Activated CD8-positive, alpha-beta memory T cell treated with anti-CD3 and anti-CD28 coated beads for 1 hour (primary cell): ENCODE measurements around the gene PRAMEF18.
"Not testable (repeated sequence)": the region's sequence is repeated elsewhere in the genome, so short reads cannot be mapped to it uniquely, and the experiment has no call there.

Source experiments
- DNase-seq, 2 donors: peaks; one replicate each; pipeline ENCODE4 v3.0.0-alpha.2; 2020; ENCODE audit warnings: low read depth in 1 of 2; ENCODE audit errors: extremely low read depth in 1 of 2

PRAMEF18 gene

GRCh38 chr1:13225675-13226204, at the start of gene PRAMEF18:
TSS of gene PRAMEF18 (minus strand) at chr1:13226154. CDS start at chr1:13226106, 48 bp downstream.
- DNase-seq = not testable (repeated sequence)

DNA sequence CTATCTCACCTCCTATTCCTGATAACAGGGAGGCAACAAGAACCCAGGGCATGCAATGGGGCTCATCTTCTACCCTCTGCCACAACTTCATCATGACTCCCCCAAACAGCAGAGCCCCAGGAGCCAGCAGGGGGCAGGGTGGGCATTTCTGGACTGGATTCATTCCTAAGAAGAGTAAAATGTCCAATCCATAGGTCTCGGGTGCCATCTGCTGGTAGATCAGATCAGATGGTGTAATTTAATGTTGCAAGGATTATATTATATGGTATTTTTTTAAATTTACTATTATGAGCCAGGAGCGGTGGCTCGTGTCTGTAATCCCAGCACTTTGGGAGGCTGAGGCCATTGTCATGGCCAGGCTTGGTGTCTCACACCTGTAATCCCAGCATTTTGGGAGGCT, 39.2 kb upstream of the PRAMEF18 start:
- not testable (repeated sequence) for DNase-seq

GRCh38 chr1:13253898-13254297, 27.9 kb upstream of the PRAMEF18 start, which contains the start of gene PRAMEF5:
TSS of gene PRAMEF5 (plus strand) at chr1:13254198. CDS start at chr1:13259269, 5,071 bp downstream.
- DNase-seq = not testable (repeated sequence)

DNA sequence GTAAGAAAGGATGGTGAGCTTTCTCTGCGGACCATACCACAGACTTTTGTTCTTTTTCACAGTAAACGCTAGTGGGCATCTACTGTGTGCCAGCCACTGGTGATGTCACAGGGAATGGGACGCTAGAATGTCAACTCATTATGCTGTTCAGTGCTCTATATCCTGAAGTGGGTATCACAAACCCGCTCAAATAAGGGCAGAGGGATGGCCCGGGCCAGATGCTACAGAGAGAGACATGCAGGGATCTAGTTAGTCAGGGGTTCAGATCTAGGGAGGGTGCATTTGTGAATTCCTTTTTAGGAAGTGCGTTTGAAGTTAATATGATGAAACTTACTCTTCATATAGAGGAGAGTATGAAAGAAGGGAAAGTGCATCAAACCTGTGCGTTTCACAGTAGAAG, 21.2 kb upstream of the PRAMEF18 start:
- not testable (repeated sequence) for DNase-seq

- DNase-seq = not testable (repeated sequence)
These were observed 20.6 kb upstream of the PRAMEF18 start for GRCh38 chr1:13246554-13246871.

GRCh38 chr1:13245841-13246553, 20.0 kb upstream of the PRAMEF18 start:
- not testable (repeated sequence) for DNase-seq

DNA sequence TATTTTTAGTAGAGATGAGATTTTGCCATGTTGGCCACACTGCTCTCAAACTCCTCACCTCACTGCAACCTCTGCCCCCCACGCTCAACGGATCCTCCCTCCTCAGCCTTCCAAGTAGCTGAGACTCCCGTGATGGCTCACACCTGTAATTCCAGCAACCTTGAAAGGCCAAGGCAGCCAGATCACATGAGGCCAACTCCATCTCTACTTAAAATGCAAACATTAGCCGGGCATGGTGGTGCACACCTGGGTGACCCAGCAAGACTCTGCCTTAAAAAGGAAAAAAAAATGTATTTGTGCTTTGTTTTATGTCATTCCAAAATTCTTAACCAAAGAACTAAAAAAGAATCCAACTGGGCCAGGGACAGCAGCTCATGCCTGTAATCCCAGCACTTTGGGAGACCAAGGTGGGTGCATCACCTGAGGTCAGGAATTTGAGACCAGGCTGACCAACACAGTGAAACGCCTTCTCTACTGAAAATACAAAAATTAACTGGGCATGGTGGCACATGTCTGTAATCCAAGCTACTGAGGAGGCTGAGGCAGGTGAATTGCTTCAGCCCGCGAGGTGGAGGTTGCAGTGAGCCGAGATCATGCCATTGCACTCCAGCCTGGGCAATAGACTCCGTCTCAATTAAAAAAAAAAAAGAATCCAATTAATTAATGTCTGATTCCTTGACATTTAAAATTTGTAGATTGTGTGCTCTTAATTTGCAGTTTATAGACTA, 17.7 kb upstream of the PRAMEF18 start:
- DNase-seq = not testable (repeated sequence)

GRCh38 chr1:13239633-13240032, 13.7 kb upstream of the PRAMEF18 start:
- DNase-seq = not testable (repeated sequence)

DNA sequence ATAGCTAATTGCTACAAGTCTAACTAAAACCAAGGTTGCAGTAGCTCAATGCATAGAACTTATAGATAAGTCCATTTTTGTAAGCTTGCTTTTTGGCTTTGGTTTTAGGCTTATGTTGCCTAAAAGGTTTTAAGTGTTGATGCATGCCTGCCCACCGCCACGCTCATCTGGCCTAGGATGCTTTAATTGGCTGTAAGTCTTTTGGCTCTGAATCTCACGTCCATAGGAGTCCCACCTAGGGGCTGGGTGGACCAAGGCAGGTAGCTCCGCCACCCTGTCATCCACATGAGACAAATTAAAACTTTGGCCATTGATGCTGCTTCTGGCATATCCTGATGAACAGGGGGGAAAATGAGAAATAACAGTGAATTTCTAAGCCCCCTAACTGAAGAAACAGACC, 11.6 kb upstream of the PRAMEF18 start:
- DNase-seq = not testable (repeated sequence)

- DNase-seq = not testable (repeated sequence)
These were observed 8.1 kb upstream of the PRAMEF18 start for GRCh38 chr1:13234057-13234456.

DNA sequence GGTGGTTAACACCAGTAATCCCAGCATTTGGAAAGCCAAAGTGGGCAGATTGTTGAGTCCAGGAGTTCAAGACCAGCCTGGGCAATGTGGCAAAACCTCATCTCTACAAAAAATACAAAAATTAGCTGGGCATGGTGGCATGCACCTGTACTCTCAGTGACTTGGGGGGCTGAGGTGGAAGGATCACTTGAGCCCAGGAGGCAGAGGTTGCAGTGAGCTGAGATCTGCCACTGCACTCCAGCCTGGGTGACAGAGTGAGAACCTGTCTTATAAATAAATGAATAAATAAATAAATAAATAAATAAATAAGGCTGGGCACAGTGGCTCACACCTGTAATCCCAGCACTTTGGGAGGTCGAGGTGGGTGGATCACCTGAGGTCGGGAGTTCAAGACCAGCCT, 6.1 kb upstream of the PRAMEF18 start:
- DNase-seq = not testable (repeated sequence)

DNA sequence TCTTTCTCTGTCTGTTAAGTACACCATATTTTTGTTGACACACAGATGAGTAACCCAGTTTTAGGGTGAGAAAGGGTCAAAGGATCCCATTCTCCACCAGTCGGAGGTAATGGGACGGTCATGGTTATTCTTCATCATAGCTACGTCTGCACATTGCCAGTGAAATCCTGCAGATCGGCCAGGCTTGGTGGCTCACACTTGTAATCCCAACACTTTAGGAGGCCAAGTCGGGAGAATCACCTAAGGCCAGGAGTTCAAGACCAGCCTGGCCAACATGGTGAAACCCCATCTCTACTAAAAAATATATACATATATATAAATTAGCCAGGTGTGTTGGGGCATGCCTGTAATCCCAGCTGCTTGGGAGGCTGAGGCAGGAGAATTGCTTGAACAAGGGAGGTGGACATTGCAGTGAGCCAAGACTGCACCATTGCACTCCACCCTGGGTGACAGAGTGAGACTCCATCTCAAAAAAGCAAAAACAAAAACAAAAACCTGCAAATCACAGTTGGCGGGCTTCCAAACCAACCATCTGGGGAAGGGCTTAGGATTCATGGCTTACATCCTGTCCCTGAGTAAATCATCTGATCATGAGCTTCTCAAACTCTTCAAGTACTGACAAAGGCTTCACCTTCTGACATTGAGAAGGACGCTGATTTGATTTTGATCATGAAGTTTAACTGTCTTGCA, 5.3 kb upstream of the PRAMEF18 start:
- not testable (repeated sequence) for DNase-seq

DNA sequence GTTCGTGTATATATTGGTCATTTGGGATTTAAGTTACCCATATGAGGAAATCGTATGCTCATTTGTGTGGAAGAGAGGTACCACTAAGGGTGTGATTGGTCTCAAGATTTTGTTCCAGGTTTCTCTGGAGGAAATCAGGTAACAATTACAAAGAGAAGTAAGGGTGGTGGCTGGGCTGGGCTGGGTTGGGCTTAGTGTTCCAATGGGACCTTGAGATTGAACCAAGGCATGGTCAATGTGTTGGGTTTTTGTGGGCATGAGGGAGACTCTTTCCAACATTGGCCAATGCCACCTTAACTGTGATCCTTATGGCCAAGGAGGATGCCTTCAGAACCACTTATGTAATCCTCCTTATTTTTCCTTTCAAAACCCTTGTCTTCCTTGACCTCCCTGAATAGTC, 4.6 kb upstream of the PRAMEF18 start:
- DNase-seq = not testable (repeated sequence)

GRCh38 chr1:13230096-13230495, 4.1 kb upstream of the PRAMEF18 start:
- DNase-seq = not testable (repeated sequence)

- DNase-seq = peak in 1 of 2 donors; percentile 17
These were observed 2.4 kb upstream of the PRAMEF18 start for GRCh38 chr1:13228343-13228781.

- DNase-seq = not testable (repeated sequence)
These were observed 1.5 kb upstream of the PRAMEF18 start for GRCh38 chr1:13227271-13228055.

DNA sequence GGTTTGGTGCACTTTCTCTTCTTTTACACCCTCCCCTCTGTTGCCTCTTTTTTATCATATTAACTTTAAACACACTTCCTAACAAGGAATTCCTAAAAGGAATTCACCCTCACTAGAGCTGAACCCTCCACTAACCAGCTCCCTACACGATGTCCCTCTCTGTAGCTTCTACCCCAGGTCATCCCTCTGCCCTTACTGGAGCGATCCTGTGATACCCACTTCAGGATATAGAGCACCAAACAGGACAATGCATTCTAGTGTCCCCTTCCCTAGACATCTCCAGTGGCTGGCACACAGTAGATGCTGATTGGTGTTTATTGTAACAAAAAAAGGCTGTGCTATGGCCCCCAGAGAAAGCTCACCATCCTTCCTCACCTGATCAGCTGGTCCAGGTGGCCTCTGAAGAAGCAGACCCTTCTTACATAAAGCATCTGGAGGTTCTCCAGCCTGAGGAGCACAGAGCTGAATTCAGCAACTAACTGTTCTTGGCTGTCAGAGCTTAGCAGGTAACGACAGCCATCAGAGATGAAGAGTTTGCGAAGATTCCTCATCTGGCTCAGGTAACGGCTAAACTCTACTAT, 1.4 kb downstream of the PRAMEF18 start:
- DNase-seq = no peak

- not testable (repeated sequence) for DNase-seq
These were observed 3.2 kb downstream of the PRAMEF18 start for GRCh38 chr1:13222788-13223187.

GRCh38 chr1:13219203-13219602, 6.8 kb downstream of the PRAMEF18 start:
- not testable (repeated sequence) for DNase-seq

GRCh38 chr1:13216619-13217018, 9.3 kb downstream of the PRAMEF18 start:
- DNase-seq = not testable (repeated sequence)
